Measurements from ENCODE around the gene AFG1L.
"Not testable (repeated sequence)": the region's sequence is repeated elsewhere in the genome, so short reads cannot be mapped to it uniquely, and the experiment has no call there.

The AFG1L gene

GRCh38 chr6:108528878-108529277 is 234.0 kb downstream of the AFG1L start:
- no peak for DNase-seq (ENCODE audit: low read depth)
- H3K4me3 ChIP-seq (ENCODE audit: control insufficient read depth, low read depth, low read length) = no peak overlapping the region
- no peak for TF ChIP-seq CTCF (IDR thresholded peaks at IDR 0.05; ENCODE audit: control insufficient read depth, insufficient read depth, low read depth, low read length, missing control alignments)

GRCh38 chr6:108531332-108531731 is 236.5 kb downstream of the AFG1L start:
- TF ChIP-seq CTCF (IDR thresholded peaks at IDR 0.05; ENCODE audit: control insufficient read depth, insufficient read depth, low read depth, low read length, missing control alignments) = no peak
- DNase-seq (ENCODE audit: low read depth) = no peak
- no peak overlapping the region for H3K4me3 ChIP-seq (ENCODE audit: control insufficient read depth, low read depth, low read length)

- no peak for DNase-seq (ENCODE audit: low read depth)
- TF ChIP-seq CTCF (IDR thresholded peaks at IDR 0.05; ENCODE audit: control insufficient read depth, insufficient read depth, low read depth, low read length, missing control alignments) = no peak
- H3K4me3 ChIP-seq (ENCODE audit: control insufficient read depth, low read depth, low read length) = no peak overlapping the region
Observed at GRCh38 chr6:108535114-108535742, 240.4 kb downstream of the AFG1L start.

- H3K4me3 ChIP-seq (ENCODE audit: control insufficient read depth, low read depth, low read length); DNase-seq (ENCODE audit: low read depth): not testable (repeated sequence)
Observed at GRCh38 chr6:108535920-108536535, 241.2 kb downstream of the AFG1L start.

GRCh38 chr6:108541843-108542759 is 247.2 kb downstream of the AFG1L start:
- peak; percentile 81 for TF ChIP-seq CTCF (IDR thresholded peaks at IDR 0.05; ENCODE audit: control insufficient read depth, insufficient read depth, low read depth, low read length, missing control alignments)
- H3K4me3 ChIP-seq (ENCODE audit: control insufficient read depth, low read depth, low read length) = no peak overlapping the region

GRCh38 chr6:108543175-108543940 is 248.5 kb downstream of the AFG1L start:
- no peak for DNase-seq (ENCODE audit: low read depth)
- no peak overlapping the region for H3K4me3 ChIP-seq (ENCODE audit: control insufficient read depth, low read depth, low read length)
- no peak for TF ChIP-seq CTCF (IDR thresholded peaks at IDR 0.05; ENCODE audit: control insufficient read depth, insufficient read depth, low read depth, low read length, missing control alignments)

More at GRCh38 chr6:108541843-108542759, 247.2 kb downstream of the AFG1L start:
- DNase-seq (ENCODE audit: low read depth) = no peak

Data from AG09309 (cell line).